Activated CD4-positive, alpha-beta T cell treated with anti-CD3 and anti-CD28 coated beads for 48 hours (primary cell): ENCODE measurements around the gene CFAP91.
"Not testable (repeated sequence)": the region's sequence is repeated elsewhere in the genome, so short reads cannot be mapped to it uniquely, and the experiment has no call there.

Experiments used
- DNase-seq: peaks from one replicate; pipeline ENCODE4 v3.0.0-alpha.2; 2020

The CFAP91 gene

GRCh38 chr3:119678209-119678608 lies 24.6 kb upstream of the CFAP91 start:
- DNase-seq, result not testable (repeated sequence)

- DNase-seq, result no peak
Measured at GRCh38 chr3:119679874-119680273, 22.9 kb upstream of the CFAP91 start.

GRCh38 chr3:119681279-119681678 lies 21.5 kb upstream of the CFAP91 start:
- DNase-seq, result no peak

- no peak for DNase-seq
Measured at GRCh38 chr3:119683421-119683820, 19.4 kb upstream of the CFAP91 start.

GRCh38 chr3:119690043-119690656 lies 12.7 kb upstream of the CFAP91 start:
- DNase-seq, result no peak

GRCh38 chr3:119695480-119695879 lies 7.3 kb upstream of the CFAP91 start:
- no peak for DNase-seq

- no peak for DNase-seq
Measured at GRCh38 chr3:119697394-119697793, 5.4 kb upstream of the CFAP91 start.

- peak; percentile 24 for DNase-seq
Measured at GRCh38 chr3:119700269-119700919, 2.4 kb upstream of the CFAP91 start.

- DNase-seq, result peak; percentile 5
Measured at GRCh38 chr3:119700920-119701734, 1.7 kb upstream of the CFAP91 start.

- DNase-seq, result no peak
Measured at GRCh38 chr3:119703820-119704531, 1.2 kb downstream of the CFAP91 start.

GRCh38 chr3:119715105-119715504 lies 12.3 kb downstream of the CFAP91 start:
- no peak for DNase-seq

- DNase-seq, result no peak
Measured at GRCh38 chr3:119716998-119717397, 14.2 kb downstream of the CFAP91 start.

- no peak for DNase-seq
Measured at GRCh38 chr3:119717520-119717919, 14.7 kb downstream of the CFAP91 start.

GRCh38 chr3:119723022-119723421 lies 20.2 kb downstream of the CFAP91 start:
- no peak for DNase-seq

GRCh38 chr3:119726909-119727308 lies 24.1 kb downstream of the CFAP91 start:
- DNase-seq, result no peak

- no peak for DNase-seq
Measured at GRCh38 chr3:119729996-119730395, 27.2 kb downstream of the CFAP91 start.

GRCh38 chr3:119731560-119732343 lies 28.9 kb downstream of the CFAP91 start:
- no peak for DNase-seq

GRCh38 chr3:119733812-119734211 lies 31.0 kb downstream of the CFAP91 start:
- DNase-seq, result no peak

- no peak for DNase-seq
Measured at GRCh38 chr3:119738741-119739140, 35.9 kb downstream of the CFAP91 start.

- DNase-seq, result no peak
Measured at GRCh38 chr3:119741657-119742590, 39.1 kb downstream of the CFAP91 start.

GRCh38 chr3:119743921-119744320 lies 41.1 kb downstream of the CFAP91 start:
- no peak for DNase-seq
